ENCODE results near the gene CYP26A1. TPM values are rescaled to one million over a fixed set of nuclear protein-coding genes. Genes with fewer than 3 reads are reported as not detected.

CYP26A1 gene, protein sequence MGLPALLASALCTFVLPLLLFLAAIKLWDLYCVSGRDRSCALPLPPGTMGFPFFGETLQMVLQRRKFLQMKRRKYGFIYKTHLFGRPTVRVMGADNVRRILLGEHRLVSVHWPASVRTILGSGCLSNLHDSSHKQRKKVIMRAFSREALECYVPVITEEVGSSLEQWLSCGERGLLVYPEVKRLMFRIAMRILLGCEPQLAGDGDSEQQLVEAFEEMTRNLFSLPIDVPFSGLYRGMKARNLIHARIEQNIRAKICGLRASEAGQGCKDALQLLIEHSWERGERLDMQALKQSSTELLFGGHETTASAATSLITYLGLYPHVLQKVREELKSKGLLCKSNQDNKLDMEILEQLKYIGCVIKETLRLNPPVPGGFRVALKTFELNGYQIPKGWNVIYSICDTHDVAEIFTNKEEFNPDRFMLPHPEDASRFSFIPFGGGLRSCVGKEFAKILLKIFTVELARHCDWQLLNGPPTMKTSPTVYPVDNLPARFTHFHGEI
- 44.4 and 190 TPM in 2 replicates for total RNA-seq (2014; rRNA removed; shearing (Covaris generic))

DNA sequence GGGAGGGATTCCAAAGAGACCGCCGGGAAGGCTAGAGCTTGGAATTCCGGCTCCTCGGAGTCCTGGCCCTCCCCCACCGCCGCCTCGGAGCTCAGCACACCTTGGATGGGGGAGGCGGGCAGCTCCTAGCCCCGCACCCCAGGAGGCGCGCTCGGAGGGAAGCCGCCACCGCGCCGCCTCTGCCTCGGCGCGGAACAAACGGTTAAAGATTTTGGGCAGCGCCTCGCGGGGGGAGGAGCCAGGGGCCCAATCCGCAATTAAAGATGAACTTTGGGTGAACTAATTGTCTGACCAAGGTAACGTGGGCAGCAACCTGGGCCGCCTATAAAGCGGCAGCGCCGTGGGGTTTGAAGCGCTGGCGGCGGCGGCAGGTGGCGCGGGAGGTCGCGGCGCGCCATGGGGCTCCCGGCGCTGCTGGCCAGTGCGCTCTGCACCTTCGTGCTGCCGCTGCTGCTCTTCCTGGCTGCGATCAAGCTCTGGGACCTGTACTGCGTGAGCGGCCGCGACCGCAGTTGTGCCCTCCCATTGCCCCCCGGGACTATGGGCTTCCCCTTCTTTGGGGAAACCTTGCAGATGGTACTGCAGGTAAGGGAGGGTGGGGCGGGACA lies at the start of gene CYP26A1:
CYP26A1 (plus strand) TSS at position 355 of the 608 bp plus-strand sequence; CDS start at position 397, 42 bp downstream.
- Histone ChIP-seq H3K4me3 (ENCODE audit: insufficient read depth, low read depth, low read length) (peak within 1 kb of the TSS; percentile 60), H3K27me3 (ENCODE audit: control insufficient read depth, insufficient read depth, low read length) (peaks cover 79% of the 10 kb centered on the region), H3K36me3 (replicated peaks; ENCODE audit: control insufficient read depth, insufficient read depth, low read length) (no peaks in the 10 kb centered on the region)
- DNase-seq, result peak; percentile 90

DNA sequence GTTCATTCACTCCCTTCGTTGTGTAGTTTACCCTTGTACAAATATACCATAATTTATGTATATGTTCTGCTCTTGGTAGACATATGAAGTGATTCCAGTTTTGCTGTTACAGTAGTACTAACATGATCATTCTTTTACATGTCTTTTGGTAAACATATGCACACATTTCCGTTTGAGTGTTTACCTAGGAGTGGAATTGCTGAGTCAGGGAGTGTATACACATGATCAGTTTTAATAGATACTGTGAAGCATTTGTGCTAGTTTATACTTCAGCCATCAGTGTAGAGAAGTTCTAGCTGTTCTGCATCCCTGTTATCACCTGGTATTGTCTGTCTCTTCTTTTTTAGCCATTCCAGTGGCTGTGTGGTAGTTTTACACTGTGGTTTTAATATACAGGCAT lies 47.6 kb upstream of the CYP26A1 start:
- Histone ChIP-seq H3K36me3 (replicated peaks; ENCODE audit: control insufficient read depth, insufficient read depth, low read length) (no peaks in the 10 kb centered on the region), H3K27me3 (ENCODE audit: control insufficient read depth, insufficient read depth, low read length) (no peaks in the 10 kb centered on the region), H3K4me3 (ENCODE audit: insufficient read depth, low read depth, low read length) (no peak overlapping the region)
- no peak for DNase-seq

DNA sequence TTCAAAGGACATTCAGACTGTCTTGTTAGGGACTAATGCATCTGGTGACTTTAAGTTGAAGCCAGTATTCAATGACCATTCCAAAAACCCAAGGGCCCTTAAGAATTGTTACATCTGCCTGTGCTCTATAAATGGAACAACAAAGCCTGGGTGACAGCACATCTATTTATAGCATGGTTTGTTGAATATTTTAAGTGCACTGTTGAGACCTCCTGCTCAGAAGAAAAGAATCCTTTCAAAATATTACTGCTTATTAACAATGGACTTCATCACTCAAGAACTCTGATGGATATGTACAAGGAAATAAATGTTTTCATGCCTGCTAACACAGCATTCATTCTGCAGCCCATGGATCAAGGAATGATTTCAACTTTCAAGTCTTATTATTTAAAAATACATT lies 46.2 kb upstream of the CYP26A1 start:
- Histone ChIP-seq H3K4me3 (ENCODE audit: insufficient read depth, low read depth, low read length) (no peak overlapping the region), H3K27me3 (ENCODE audit: control insufficient read depth, insufficient read depth, low read length) (no peaks in the 10 kb centered on the region), H3K36me3 (replicated peaks; ENCODE audit: control insufficient read depth, insufficient read depth, low read length) (no peaks in the 10 kb centered on the region)
- DNase-seq, result no peak

DNA sequence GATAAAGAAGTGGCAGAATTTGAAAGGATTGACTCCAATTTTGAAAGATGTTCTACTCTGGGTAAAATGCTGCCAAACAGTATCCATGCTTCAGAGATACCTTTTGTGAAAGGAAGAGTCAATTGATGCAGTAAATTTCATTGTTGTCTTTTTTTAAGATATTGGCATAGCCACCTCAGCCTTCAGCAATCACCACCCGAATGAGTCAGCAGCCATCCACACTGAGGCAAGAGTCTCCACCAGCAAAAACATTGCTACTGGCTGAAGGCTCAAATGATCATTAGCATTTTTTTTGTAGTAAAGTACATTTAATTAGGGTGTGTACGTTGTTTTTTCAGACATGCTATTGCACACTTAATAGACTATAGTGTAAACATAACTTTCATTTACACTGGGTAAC lies 44.8 kb upstream of the CYP26A1 start:
- DNase-seq, result no peak
- H3K27me3 ChIP-seq (ENCODE audit: control insufficient read depth, insufficient read depth, low read length), result no peaks in the 10 kb centered on the region
- no peaks in the 10 kb centered on the region for H3K36me3 ChIP-seq (replicated peaks; ENCODE audit: control insufficient read depth, insufficient read depth, low read length)
- H3K4me3 ChIP-seq (ENCODE audit: insufficient read depth, low read depth, low read length), result no peak overlapping the region

DNA sequence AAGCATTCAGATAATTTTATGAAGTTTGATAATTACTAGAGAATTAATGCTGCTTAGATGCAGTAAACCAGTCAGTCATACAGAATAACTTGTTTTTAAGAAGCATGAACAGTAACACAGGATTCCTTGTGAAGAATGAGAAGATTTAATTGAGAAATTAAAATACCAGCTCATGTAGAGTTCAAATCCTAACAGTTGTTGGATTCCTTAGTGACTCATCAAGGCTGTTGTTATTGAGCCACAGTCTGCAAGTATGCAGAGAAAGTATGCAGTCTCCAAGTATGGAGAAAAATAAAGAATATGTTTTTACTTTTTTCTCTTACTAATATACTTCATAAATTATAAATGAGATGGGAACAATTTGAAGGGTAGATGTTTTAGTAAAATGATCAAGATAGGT lies 43.3 kb upstream of the CYP26A1 start:
- H3K4me3 ChIP-seq (ENCODE audit: insufficient read depth, low read depth, low read length), result no peak overlapping the region
- no peaks in the 10 kb centered on the region for H3K36me3 ChIP-seq (replicated peaks; ENCODE audit: control insufficient read depth, insufficient read depth, low read length)
- no peaks in the 10 kb centered on the region for H3K27me3 ChIP-seq (ENCODE audit: control insufficient read depth, insufficient read depth, low read length)
- DNase-seq, result no peak

DNA sequence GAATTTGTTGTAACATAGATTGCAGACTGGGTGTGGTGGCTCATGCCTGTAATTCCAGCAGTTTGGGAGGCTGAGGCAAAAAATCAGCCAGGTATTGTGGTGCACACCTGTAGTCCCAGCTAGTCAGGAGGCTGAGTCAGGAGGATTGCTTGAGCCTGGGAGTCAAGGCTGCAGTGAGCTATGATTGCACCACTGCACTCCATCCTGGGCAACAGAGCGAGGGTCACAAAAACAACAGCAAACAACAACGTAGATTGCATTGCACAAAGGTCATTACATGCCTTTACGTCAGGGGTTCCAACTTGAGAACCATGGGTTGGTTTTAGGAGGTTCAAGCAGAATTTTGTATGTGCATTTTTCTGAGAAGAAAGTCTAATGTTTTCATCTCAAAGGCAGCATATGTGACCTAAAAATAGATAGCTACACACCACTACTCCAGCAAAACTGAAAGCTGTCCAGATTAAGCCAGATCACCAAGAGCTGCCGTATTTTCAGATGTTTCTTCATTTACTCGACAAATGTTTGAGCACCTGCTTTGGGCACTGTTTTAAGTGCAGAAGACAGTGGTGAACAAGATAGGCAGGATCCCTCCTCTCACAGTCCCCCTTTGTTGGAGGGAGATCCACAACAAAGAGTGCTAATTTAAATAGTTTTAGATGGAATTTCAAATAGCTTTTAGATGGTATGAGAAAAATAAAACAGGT lies 41.4 kb upstream of the CYP26A1 start:
- H3K27me3 ChIP-seq (ENCODE audit: control insufficient read depth, insufficient read depth, low read length), result no peaks in the 10 kb centered on the region
- DNase-seq, result no peak

DNA sequence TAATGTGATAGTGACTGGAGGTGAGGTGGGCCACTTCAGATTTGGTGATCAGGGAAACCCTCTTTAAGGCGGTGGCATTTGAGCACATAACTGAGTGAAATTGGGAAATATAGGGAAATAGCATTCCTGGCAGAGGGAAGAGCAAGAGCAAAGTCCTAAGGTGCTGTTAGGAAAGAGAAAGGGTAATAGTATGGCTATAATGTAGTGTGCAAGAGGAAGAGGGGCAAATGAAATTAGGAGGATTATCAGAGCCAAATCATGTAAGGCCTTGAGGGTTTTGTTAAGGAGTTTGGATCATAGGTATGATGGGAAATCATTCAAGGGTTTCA lies 40.9 kb upstream of the CYP26A1 start:
- no peak overlapping the region for H3K4me3 ChIP-seq (ENCODE audit: insufficient read depth, low read depth, low read length)
- no peaks in the 10 kb centered on the region for H3K36me3 ChIP-seq (replicated peaks; ENCODE audit: control insufficient read depth, insufficient read depth, low read length)
- no peak for DNase-seq
- no peaks in the 10 kb centered on the region for H3K27me3 ChIP-seq (ENCODE audit: control insufficient read depth, insufficient read depth, low read length)

More for the DNA sequence above, 41.4 kb upstream of the CYP26A1 start:
- Histone ChIP-seq H3K36me3 (replicated peaks; ENCODE audit: control insufficient read depth, insufficient read depth, low read length) (no peaks in the 10 kb centered on the region), H3K4me3 (ENCODE audit: insufficient read depth, low read depth, low read length) (no peak overlapping the region)

DNA sequence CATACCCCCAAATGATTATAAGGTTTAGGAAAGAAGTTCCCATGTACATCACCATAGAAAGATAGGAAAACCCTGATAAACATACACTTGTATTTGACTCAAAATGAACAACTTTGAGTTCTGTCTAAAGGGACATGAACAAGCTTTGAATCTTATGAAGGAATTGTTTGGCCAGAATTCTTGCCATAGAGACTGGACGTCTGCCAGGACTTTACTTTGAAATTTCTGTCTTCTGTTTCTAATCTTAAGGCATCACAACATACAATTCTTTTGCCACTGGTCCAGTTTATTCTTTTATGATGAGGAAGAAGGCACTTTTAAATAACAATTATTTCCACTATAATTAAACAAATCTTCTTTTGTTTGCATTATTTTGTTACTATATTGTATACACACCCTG lies 39.3 kb upstream of the CYP26A1 start:
- H3K36me3 ChIP-seq (replicated peaks; ENCODE audit: control insufficient read depth, insufficient read depth, low read length), result no peaks in the 10 kb centered on the region
- H3K27me3 ChIP-seq (ENCODE audit: control insufficient read depth, insufficient read depth, low read length), result no peaks in the 10 kb centered on the region
- no peak overlapping the region for H3K4me3 ChIP-seq (ENCODE audit: insufficient read depth, low read depth, low read length)
- DNase-seq, result no peak

DNA sequence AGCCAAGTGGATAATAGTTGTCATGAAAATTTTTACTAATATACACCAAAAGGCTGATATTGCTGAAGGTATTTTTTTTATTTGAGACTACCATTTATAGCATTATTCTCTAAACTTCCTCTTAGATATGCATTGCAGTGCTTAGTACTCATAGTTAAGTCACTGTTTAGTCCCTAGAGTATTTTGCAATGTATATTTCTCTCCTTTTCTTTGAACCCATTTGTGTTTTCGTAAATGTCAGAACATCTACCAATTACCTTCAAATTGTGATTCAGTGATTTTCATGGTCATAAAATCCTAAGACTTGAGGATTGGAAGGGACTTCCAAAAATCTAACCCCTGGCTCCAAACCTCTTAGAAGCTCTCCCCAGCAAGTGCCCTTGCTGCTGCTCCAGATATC lies 34.6 kb upstream of the CYP26A1 start:
- no peaks in the 10 kb centered on the region for H3K27me3 ChIP-seq (ENCODE audit: control insufficient read depth, insufficient read depth, low read length)
- no peak overlapping the region for H3K4me3 ChIP-seq (ENCODE audit: insufficient read depth, low read depth, low read length)
- no peaks in the 10 kb centered on the region for H3K36me3 ChIP-seq (replicated peaks; ENCODE audit: control insufficient read depth, insufficient read depth, low read length)
- DNase-seq, result no peak

DNA sequence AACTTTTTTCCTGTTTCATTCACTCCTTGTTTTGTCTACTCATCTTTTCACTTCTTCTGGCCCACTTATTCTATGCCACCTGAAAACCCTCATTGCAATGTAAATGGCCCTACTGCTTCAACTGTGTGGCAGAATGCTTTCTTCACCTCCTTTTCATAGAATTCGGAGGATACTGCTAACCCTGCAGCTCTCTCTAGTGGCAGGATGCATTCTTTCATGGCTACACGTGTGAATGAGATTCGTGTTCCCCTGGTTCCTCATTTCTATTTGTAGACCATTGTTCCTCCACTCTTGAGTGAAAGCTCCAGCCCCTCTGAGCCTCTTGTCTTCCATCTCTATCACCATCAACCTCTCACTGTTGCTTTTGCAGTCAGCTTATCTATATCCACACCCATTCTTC lies 34.0 kb upstream of the CYP26A1 start:
- Histone ChIP-seq H3K27me3 (ENCODE audit: control insufficient read depth, insufficient read depth, low read length) (no peaks in the 10 kb centered on the region), H3K36me3 (replicated peaks; ENCODE audit: control insufficient read depth, insufficient read depth, low read length) (no peaks in the 10 kb centered on the region), H3K4me3 (ENCODE audit: insufficient read depth, low read depth, low read length) (no peak overlapping the region)
- peak; percentile 71 for DNase-seq

DNA sequence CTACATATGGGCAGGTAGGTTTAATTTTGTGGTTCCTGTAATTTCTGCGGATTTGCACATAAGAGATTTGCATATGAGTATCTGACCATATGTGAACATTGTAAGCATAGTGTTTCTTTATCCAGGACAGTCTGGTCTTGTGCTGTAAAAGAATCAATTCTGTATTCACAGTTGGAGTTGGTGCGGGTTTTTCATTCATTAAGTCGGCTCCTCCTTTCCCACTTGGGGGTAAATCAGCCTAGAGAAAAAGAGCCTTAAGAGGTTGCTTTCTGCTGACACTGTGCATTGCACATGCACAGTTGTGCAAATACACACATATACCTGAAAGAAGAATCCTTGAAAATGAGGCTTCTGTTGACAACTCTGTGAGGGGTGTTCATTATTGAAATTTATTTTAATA lies 19.2 kb upstream of the CYP26A1 start:
- DNase-seq, result no peak
- Histone ChIP-seq H3K36me3 (replicated peaks; ENCODE audit: control insufficient read depth, insufficient read depth, low read length) (no peaks in the 10 kb centered on the region), H3K27me3 (ENCODE audit: control insufficient read depth, insufficient read depth, low read length) (peaks cover 16% of the 10 kb centered on the region), H3K4me3 (ENCODE audit: insufficient read depth, low read depth, low read length) (no peak overlapping the region)

DNA sequence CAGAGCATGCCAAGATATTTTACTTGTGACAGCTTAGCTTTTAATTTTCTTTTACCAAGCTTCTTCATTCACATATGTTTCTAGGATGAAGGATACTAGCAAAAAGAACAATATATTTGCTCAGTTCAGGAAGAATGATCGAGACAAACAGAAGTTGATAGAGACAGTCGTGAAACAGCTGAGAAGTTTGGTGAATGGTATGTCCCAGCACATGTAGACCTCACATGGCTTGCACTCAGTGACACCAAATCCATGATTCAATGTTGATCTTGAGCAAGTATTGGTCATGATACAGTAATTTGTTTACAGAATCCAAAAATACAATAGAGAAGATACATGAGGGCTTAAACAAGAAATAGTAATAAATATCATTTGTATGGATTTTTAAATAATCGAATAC lies 15.6 kb upstream of the CYP26A1 start:
- peaks cover 53% of the 10 kb centered on the region for H3K27me3 ChIP-seq (ENCODE audit: control insufficient read depth, insufficient read depth, low read length)

DNA sequence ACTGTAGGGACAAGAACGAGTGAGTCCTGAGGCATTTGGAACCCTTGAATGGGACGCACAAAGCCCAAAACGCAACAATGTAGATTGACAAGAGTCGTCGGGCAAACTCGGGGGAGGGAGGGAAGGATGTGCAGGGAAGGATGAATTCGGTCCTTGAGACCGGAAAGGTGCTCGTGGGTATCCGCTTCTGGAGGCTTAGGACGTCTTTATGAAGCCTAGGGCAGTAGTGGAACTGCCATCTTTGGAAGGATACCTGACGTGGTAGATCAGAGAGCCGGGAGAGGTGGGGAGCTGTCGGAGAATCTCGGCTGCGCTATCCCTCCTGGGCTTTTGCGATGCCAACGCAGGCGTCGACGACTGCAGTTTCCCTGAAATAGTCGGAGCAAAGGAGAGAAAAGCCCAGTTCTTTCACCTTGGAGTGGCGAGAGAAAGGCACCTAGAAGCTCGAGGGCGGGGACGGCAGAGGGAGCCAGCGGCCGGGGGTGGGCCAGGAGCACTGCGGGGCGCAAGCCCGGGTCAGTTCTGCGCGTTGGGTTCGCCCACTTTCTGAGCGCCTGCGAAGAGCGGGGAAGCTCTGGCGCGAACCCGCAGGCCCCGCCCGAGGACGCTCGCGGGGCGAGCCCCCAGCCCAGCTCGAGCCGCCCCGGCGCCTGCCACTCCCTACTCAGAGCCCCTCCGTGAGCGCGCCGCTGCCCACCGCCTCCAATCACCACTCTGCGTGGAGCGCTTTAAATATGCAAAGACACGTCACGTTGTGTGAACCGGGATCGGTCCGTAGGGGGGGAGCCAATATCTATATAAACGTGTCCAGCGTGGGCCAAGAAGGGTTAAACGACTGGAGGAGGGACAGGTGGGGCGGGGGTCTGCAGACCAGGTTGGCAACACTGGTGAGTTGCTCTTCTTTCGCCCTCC lies 13.5 kb upstream of the CYP26A1 start, which contains the start of gene CYP26C1:
CYP26C1 (plus strand) TSS at position 824 of the 912 bp plus-strand sequence. CDS start 466 bp downstream, outside the sequence.
- Histone ChIP-seq H3K36me3 (replicated peaks; ENCODE audit: control insufficient read depth, insufficient read depth, low read length) (no peaks in the 10 kb centered on the region), H3K4me3 (ENCODE audit: insufficient read depth, low read depth, low read length) (peak within 1 kb of the TSS; percentile 34), H3K27me3 (ENCODE audit: control insufficient read depth, insufficient read depth, low read length) (peaks cover 73% of the 10 kb centered on the region)
- DNase-seq, result peak; percentile 72

More for the DNA sequence above, 15.6 kb upstream of the CYP26A1 start:
- Histone ChIP-seq H3K4me3 (ENCODE audit: insufficient read depth, low read depth, low read length) (no peak overlapping the region), H3K36me3 (replicated peaks; ENCODE audit: control insufficient read depth, insufficient read depth, low read length) (no peaks in the 10 kb centered on the region)
- no peak for DNase-seq
